Hepatocyte (in vitro differentiated cells): ENCODE data around the gene CELF3.

ENCODE experiments used
- EZH2 ChIP-seq: fragments of 200-600 bp; sonication (generic); IDR thresholded peaks from 2 replicates; pipeline ENCODE4 v1.6.1; 2016; ENCODE audit warnings: antibody characterized with exemption, mild to moderate bottlenecking, borderline replicate concordance
- EZH2phosphoT487 ChIP-seq: fragments of 200-600 bp; sonication (generic); IDR thresholded peaks from one replicate; pipeline ENCODE4 v1.6.1; 2018; ENCODE audit warnings: antibody characterized with exemption, mild to moderate bottlenecking, low read depth, moderate library complexity; ENCODE audit not compliant: unreplicated experiment, severe bottlenecking
- TF ChIP-seq, protein P1 (sequence below): fragments of 200-600 bp; sonication (generic); IDR thresholded peaks from 2 replicates; pipeline ENCODE4 v1.5.1; 2016; ENCODE audit warnings: antibody characterized with exemption, mild to moderate bottlenecking; ENCODE audit not compliant: poor library complexity

GRCh38 chr1:151759241-151759640 is 42.6 kb upstream of the CELF3 start:
- TF ChIP-seq, protein P1, sequence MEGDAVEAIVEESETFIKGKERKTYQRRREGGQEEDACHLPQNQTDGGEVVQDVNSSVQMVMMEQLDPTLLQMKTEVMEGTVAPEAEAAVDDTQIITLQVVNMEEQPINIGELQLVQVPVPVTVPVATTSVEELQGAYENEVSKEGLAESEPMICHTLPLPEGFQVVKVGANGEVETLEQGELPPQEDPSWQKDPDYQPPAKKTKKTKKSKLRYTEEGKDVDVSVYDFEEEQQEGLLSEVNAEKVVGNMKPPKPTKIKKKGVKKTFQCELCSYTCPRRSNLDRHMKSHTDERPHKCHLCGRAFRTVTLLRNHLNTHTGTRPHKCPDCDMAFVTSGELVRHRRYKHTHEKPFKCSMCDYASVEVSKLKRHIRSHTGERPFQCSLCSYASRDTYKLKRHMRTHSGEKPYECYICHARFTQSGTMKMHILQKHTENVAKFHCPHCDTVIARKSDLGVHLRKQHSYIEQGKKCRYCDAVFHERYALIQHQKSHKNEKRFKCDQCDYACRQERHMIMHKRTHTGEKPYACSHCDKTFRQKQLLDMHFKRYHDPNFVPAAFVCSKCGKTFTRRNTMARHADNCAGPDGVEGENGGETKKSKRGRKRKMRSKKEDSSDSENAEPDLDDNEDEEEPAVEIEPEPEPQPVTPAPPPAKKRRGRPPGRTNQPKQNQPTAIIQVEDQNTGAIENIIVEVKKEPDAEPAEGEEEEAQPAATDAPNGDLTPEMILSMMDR = no peak
- no peak for TF ChIP-seq EZH2phosphoT487
- no peak for TF ChIP-seq EZH2
